Measurements from ENCODE around the gene OGG1.

OGG1 gene

GRCh38 chr3:9749645-9750555 lies at the start of gene OGG1:
OGG1 (plus strand) TSS chr3:9749952; CDS start chr3:9750287, 335 bp downstream.
- Mint-ChIP-seq H3K4me1 (peaks cover 61% of the 10 kb centered on the region), H3K4me3 (peak within 1 kb of the TSS; percentile 91), H3K36me3 (peaks cover 100% of the 10 kb centered on the region), H3K9me3 (no peaks in the 10 kb centered on the region), H3K27ac (peak within 1 kb of the TSS; percentile 91)
- DNase-seq (ENCODE audit: low spot score in 2 of 2): peak; percentile 88 to 99
- ATAC-seq: peak; percentile 96

GRCh38 chr3:9700536-9700935 lies 49.2 kb upstream of the OGG1 start:
- ATAC-seq: no peak
- DNase-seq (ENCODE audit: low spot score in 2 of 2): no peak
- Mint-ChIP-seq H3K4me1 (peaks cover 13% of the 10 kb centered on the region), H3K9me3 (no peaks in the 10 kb centered on the region), H3K4me3 (no peak overlapping the region), H3K36me3 (peaks cover 44% of the 10 kb centered on the region), H3K27ac (peak overlapping the region; percentile 16)

- DNase-seq (ENCODE audit: low spot score in 2 of 2) (no peak), ATAC-seq (no peak)
- Mint-ChIP-seq H3K4me1 (peaks cover 15% of the 10 kb centered on the region), H3K9me3 (no peaks in the 10 kb centered on the region), H3K27ac (peak overlapping the region; percentile 16), H3K4me3 (no peak overlapping the region), H3K36me3 (peaks cover 39% of the 10 kb centered on the region)
These were observed 48.7 kb upstream of the OGG1 start for GRCh38 chr3:9701006-9701405.

GRCh38 chr3:9701711-9702110 lies 48.0 kb upstream of the OGG1 start:
- H3K36me3 Mint-ChIP-seq: peaks cover 36% of the 10 kb centered on the region

GRCh38 chr3:9703240-9703639 lies 46.5 kb upstream of the OGG1 start:
- DNase-seq (ENCODE audit: low spot score in 2 of 2): no peak

More at GRCh38 chr3:9701711-9702110, 48.0 kb upstream of the OGG1 start:
- ATAC-seq (no peak), DNase-seq (ENCODE audit: low spot score in 2 of 2) (no peak)
- H3K4me1 Mint-ChIP-seq: peaks cover 15% of the 10 kb centered on the region
- H3K4me3 Mint-ChIP-seq: no peak overlapping the region
- no peak overlapping the region for H3K27ac Mint-ChIP-seq
- no peaks in the 10 kb centered on the region for H3K9me3 Mint-ChIP-seq

GRCh38 chr3:9703736-9704346 lies 45.9 kb upstream of the OGG1 start, which contains the start of gene CPNE9:
CPNE9 (plus strand) TSS chr3:9703833; CDS start chr3:9703997, 164 bp downstream.
- H3K9me3 Mint-ChIP-seq: no peaks in the 10 kb centered on the region
- peaks cover 26% of the 10 kb centered on the region for H3K36me3 Mint-ChIP-seq
- DNase-seq (ENCODE audit: low spot score in 2 of 2) (no peak), ATAC-seq (peak; percentile 49)
- peaks cover 15% of the 10 kb centered on the region for H3K4me1 Mint-ChIP-seq
- no peak within 1 kb of the TSS for H3K27ac Mint-ChIP-seq
- H3K4me3 Mint-ChIP-seq: peak within 1 kb of the TSS; percentile 40

More at GRCh38 chr3:9703240-9703639, 46.5 kb upstream of the OGG1 start:
- peak overlapping the region; percentile 40 for H3K4me3 Mint-ChIP-seq
- peaks cover 15% of the 10 kb centered on the region for H3K4me1 Mint-ChIP-seq
- H3K9me3 Mint-ChIP-seq: no peaks in the 10 kb centered on the region
- H3K27ac Mint-ChIP-seq: no peak overlapping the region
- H3K36me3 Mint-ChIP-seq: peaks cover 30% of the 10 kb centered on the region
- no peak for ATAC-seq

- peak overlapping the region; percentile 40 for H3K4me3 Mint-ChIP-seq
- ATAC-seq: peak; percentile 43
- no peaks in the 10 kb centered on the region for H3K9me3 Mint-ChIP-seq
- peaks cover 15% of the 10 kb centered on the region for H3K4me1 Mint-ChIP-seq
- peaks cover 23% of the 10 kb centered on the region for H3K36me3 Mint-ChIP-seq
- no peak overlapping the region for H3K27ac Mint-ChIP-seq
- DNase-seq (ENCODE audit: low spot score in 2 of 2): no peak
These were observed 45.1 kb upstream of the OGG1 start for GRCh38 chr3:9704347-9705322.

- H3K4me3 Mint-ChIP-seq: no peak overlapping the region
- no peaks in the 10 kb centered on the region for H3K9me3 Mint-ChIP-seq
- ATAC-seq (peak; percentile 55), DNase-seq (ENCODE audit: low spot score in 2 of 2) (no peak)
- peaks cover 5% of the 10 kb centered on the region for H3K4me1 Mint-ChIP-seq
- H3K27ac Mint-ChIP-seq: no peak overlapping the region
- H3K36me3 Mint-ChIP-seq: no peaks in the 10 kb centered on the region
These were observed 39.5 kb upstream of the OGG1 start for GRCh38 chr3:9710174-9710739.

GRCh38 chr3:9712415-9712814 lies 37.3 kb upstream of the OGG1 start:
- H3K27ac Mint-ChIP-seq: no peak overlapping the region
- peaks cover 6% of the 10 kb centered on the region for H3K4me1 Mint-ChIP-seq
- no peaks in the 10 kb centered on the region for H3K36me3 Mint-ChIP-seq
- H3K9me3 Mint-ChIP-seq: no peaks in the 10 kb centered on the region
- ATAC-seq (no peak), DNase-seq (ENCODE audit: low spot score in 2 of 2) (no peak)
- H3K4me3 Mint-ChIP-seq: no peak overlapping the region

- Mint-ChIP-seq H3K9me3 (no peaks in the 10 kb centered on the region), H3K4me1 (peaks cover 6% of the 10 kb centered on the region), H3K36me3 (no peaks in the 10 kb centered on the region), H3K4me3 (no peak overlapping the region), H3K27ac (no peak overlapping the region)
- ATAC-seq (no peak), DNase-seq (ENCODE audit: low spot score in 2 of 2) (no peak)
These were observed 36.6 kb upstream of the OGG1 start for GRCh38 chr3:9713142-9713541.

GRCh38 chr3:9715136-9715535 lies 34.6 kb upstream of the OGG1 start:
- ATAC-seq: no peak
- H3K4me3 Mint-ChIP-seq: no peak overlapping the region
- no peak overlapping the region for H3K27ac Mint-ChIP-seq
- DNase-seq (ENCODE audit: low spot score in 2 of 2): no peak
- H3K4me1 Mint-ChIP-seq: peaks cover 6% of the 10 kb centered on the region
- H3K36me3 Mint-ChIP-seq: no peaks in the 10 kb centered on the region
- H3K9me3 Mint-ChIP-seq: no peaks in the 10 kb centered on the region

- Mint-ChIP-seq H3K4me3 (no peak overlapping the region), H3K4me1 (peaks cover 6% of the 10 kb centered on the region), H3K9me3 (no peaks in the 10 kb centered on the region), H3K36me3 (no peaks in the 10 kb centered on the region), H3K27ac (no peak overlapping the region)
- DNase-seq (ENCODE audit: low spot score in 2 of 2) (no peak), ATAC-seq (peak; percentile 85)
These were observed 33.9 kb upstream of the OGG1 start for GRCh38 chr3:9715764-9716437.

GRCh38 chr3:9716801-9717555 lies 32.8 kb upstream of the OGG1 start:
- Mint-ChIP-seq H3K4me1 (peaks cover 6% of the 10 kb centered on the region), H3K4me3 (no peak overlapping the region), H3K9me3 (no peaks in the 10 kb centered on the region), H3K36me3 (no peaks in the 10 kb centered on the region), H3K27ac (no peak overlapping the region)
- ATAC-seq (no peak), DNase-seq (ENCODE audit: low spot score in 2 of 2) (no peak)

GRCh38 chr3:9717563-9717962 lies 32.2 kb upstream of the OGG1 start:
- no peak overlapping the region for H3K4me3 Mint-ChIP-seq
- peaks cover 6% of the 10 kb centered on the region for H3K4me1 Mint-ChIP-seq
- H3K9me3 Mint-ChIP-seq: no peaks in the 10 kb centered on the region
- DNase-seq (ENCODE audit: low spot score in 2 of 2) (no peak), ATAC-seq (no peak)
- H3K27ac Mint-ChIP-seq: no peak overlapping the region
- no peaks in the 10 kb centered on the region for H3K36me3 Mint-ChIP-seq
